ENCODE results near the gene PTCSC3.

GRCh38 chr14:36226164-36226563, 49.6 kb upstream of the PTCSC3 start:
- TF ChIP-seq CTCF (IDR thresholded peaks at IDR 0.05) (no peak), POLR2A (IDR thresholded peaks at IDR 0.05) (no peak)

Data from Peyer's patch (tissue), 4 donors.